ENCODE data around the gene FAM118B. TPM values are rescaled to one million over a fixed set of nuclear protein-coding genes. Genes with fewer than 3 reads are reported as not detected.

Gene FAM118B
- total RNA-seq, 1 donor from 2014 or later: 32.4 TPM

- TF ChIP-seq, protein P1, sequence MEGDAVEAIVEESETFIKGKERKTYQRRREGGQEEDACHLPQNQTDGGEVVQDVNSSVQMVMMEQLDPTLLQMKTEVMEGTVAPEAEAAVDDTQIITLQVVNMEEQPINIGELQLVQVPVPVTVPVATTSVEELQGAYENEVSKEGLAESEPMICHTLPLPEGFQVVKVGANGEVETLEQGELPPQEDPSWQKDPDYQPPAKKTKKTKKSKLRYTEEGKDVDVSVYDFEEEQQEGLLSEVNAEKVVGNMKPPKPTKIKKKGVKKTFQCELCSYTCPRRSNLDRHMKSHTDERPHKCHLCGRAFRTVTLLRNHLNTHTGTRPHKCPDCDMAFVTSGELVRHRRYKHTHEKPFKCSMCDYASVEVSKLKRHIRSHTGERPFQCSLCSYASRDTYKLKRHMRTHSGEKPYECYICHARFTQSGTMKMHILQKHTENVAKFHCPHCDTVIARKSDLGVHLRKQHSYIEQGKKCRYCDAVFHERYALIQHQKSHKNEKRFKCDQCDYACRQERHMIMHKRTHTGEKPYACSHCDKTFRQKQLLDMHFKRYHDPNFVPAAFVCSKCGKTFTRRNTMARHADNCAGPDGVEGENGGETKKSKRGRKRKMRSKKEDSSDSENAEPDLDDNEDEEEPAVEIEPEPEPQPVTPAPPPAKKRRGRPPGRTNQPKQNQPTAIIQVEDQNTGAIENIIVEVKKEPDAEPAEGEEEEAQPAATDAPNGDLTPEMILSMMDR (IDR thresholded peaks at IDR 0.05; ENCODE audit: unreplicated experiment): no peak
- H3K27ac Mint-ChIP-seq: no peak overlapping the region
Measured at GRCh38 chr11:126280595-126280994, 69.0 kb downstream of the FAM118B start.

DNA sequence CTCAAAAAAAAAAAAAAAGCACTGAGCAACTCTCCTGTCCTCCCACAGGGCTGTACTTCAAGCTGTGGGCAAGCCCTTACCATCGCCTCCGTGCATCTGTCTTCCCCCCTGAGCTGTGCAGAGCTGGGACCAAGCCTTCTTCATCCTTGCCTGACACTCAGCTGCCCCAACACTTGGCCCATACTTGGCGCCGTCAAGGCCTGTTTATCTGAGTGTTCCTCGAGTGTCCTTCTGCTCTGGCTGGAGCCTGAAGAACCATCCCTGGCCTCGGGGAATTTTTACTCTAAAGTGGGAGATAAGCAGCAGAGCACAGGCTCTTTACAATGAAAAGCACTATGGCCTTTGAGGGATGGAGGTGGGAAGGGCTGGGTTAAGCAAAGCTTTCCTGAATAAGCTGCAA lies 69.7 kb downstream of the FAM118B start:
- peaks cover 8% of the 10 kb centered on the region for H3K36me3 Mint-ChIP-seq (ENCODE audit: insufficient read depth)
- H3K27ac Mint-ChIP-seq: no peak overlapping the region
- no peak for DNase-seq (ENCODE audit: low spot score, unreplicated experiment)
- peak overlapping the region; percentile 87 for H3K4me3 Mint-ChIP-seq (ENCODE audit: low read depth)
- peaks cover 36% of the 10 kb centered on the region for H3K4me1 Mint-ChIP-seq (ENCODE audit: low read depth)
- TF ChIP-seq, protein P1 (IDR thresholded peaks at IDR 0.05; ENCODE audit: unreplicated experiment): no peak
- H3K9me3 Mint-ChIP-seq (ENCODE audit: low read depth): no peaks in the 10 kb centered on the region
- H3K27me3 Mint-ChIP-seq: no peaks in the 10 kb centered on the region

More at GRCh38 chr11:126280595-126280994, 69.0 kb downstream of the FAM118B start:
- no peak for DNase-seq (ENCODE audit: low spot score, unreplicated experiment)
- H3K4me1 Mint-ChIP-seq (ENCODE audit: low read depth): peaks cover 36% of the 10 kb centered on the region
- H3K36me3 Mint-ChIP-seq (ENCODE audit: insufficient read depth): peaks cover 9% of the 10 kb centered on the region
- H3K9me3 Mint-ChIP-seq (ENCODE audit: low read depth): no peaks in the 10 kb centered on the region
- no peaks in the 10 kb centered on the region for H3K27me3 Mint-ChIP-seq
- peak overlapping the region; percentile 40 for H3K4me3 Mint-ChIP-seq (ENCODE audit: low read depth)

- Mint-ChIP-seq H3K4me1 (ENCODE audit: low read depth) (peaks cover 36% of the 10 kb centered on the region), H3K36me3 (ENCODE audit: insufficient read depth) (peaks cover 8% of the 10 kb centered on the region), H3K9me3 (ENCODE audit: low read depth) (no peaks in the 10 kb centered on the region), H3K4me3 (ENCODE audit: low read depth) (peak overlapping the region; percentile 87), H3K27me3 (no peaks in the 10 kb centered on the region), H3K27ac (peak overlapping the region; percentile 96)
- no peak for DNase-seq (ENCODE audit: low spot score, unreplicated experiment)
- TF ChIP-seq, protein P1 (IDR thresholded peaks at IDR 0.05; ENCODE audit: unreplicated experiment): no peak
Measured at GRCh38 chr11:126281666-126282175, 70.1 kb downstream of the FAM118B start.

DNA sequence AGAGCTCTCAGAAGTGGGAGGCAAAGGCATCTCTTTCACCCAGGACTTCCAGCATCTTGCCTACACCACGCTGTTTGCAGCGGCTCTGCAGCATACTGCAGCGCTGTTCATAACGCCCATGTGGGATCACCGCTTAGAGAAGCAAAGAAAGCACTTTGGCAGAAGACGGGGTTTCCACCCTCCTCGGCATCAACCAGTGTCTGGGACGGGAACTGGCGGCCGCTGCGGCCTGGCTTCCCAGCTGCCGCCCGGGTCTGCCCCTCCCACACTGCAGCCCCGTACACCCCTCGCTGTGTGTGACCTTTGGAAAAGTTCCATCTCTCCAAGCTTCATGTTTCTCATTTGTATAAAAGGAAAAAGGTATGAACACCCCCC lies 70.8 kb downstream of the FAM118B start:
- peak overlapping the region; percentile 87 for H3K4me3 Mint-ChIP-seq (ENCODE audit: low read depth)
- no peaks in the 10 kb centered on the region for H3K27me3 Mint-ChIP-seq
- TF ChIP-seq, protein P1 (IDR thresholded peaks at IDR 0.05; ENCODE audit: unreplicated experiment): no peak
- H3K27ac Mint-ChIP-seq: peak overlapping the region; percentile 96
- peaks cover 8% of the 10 kb centered on the region for H3K36me3 Mint-ChIP-seq (ENCODE audit: insufficient read depth)
- peaks cover 35% of the 10 kb centered on the region for H3K4me1 Mint-ChIP-seq (ENCODE audit: low read depth)
- DNase-seq (ENCODE audit: low spot score, unreplicated experiment): peak; percentile 26
- no peaks in the 10 kb centered on the region for H3K9me3 Mint-ChIP-seq (ENCODE audit: low read depth)

GRCh38 chr11:126282736-126283591 lies 71.4 kb downstream of the FAM118B start, which contains the start of gene TIRAP:
Gene TIRAP (plus strand): TSS chr11:126283093. CDS start chr11:126290895, 7,802 bp downstream.
- TF ChIP-seq, protein P1 (IDR thresholded peaks at IDR 0.05; ENCODE audit: unreplicated experiment): peak; percentile 38
- H3K27me3 Mint-ChIP-seq: no peaks in the 10 kb centered on the region
- H3K4me3 Mint-ChIP-seq (ENCODE audit: low read depth): peak within 1 kb of the TSS; percentile 90
- H3K9me3 Mint-ChIP-seq (ENCODE audit: low read depth): no peaks in the 10 kb centered on the region
- H3K27ac Mint-ChIP-seq: peak within 1 kb of the TSS; percentile 96
- DNase-seq (ENCODE audit: low spot score, unreplicated experiment): peak; percentile 37
- H3K36me3 Mint-ChIP-seq (ENCODE audit: insufficient read depth): peaks cover 4% of the 10 kb centered on the region
- peaks cover 29% of the 10 kb centered on the region for H3K4me1 Mint-ChIP-seq (ENCODE audit: low read depth)

Data from progenitor cell of endocrine pancreas (in vitro differentiated cells).